K562 (cell line): ENCODE data around the gene SLC25A51.

Experiments used
- JUN ChIP-seq, 2 experiments: sonication (generic) in 1 of 2; formaldehyde crosslinking in 1 of 2; IDR thresholded peaks; 2 replicates each; pipeline versions ENCODE4 v1.6.1 to v1.8.0; 2012 to 2022; ENCODE audit warnings: borderline replicate concordance in 2 of 2, mild to moderate bottlenecking in 2 of 2, improper control_type of control experiment in 1 of 2, low read depth in 1 of 2, low read length in 1 of 2, missing genetic modification reagents in 1 of 2
- NR3C1 ChIP-seq: sonication (generic); formaldehyde crosslinking; IDR thresholded peaks from 2 replicates; pipeline ENCODE4 v1.8.1; 2022; ENCODE audit warnings: missing genetic modification reagents
- RBM25 ChIP-seq: fragments of 200-400 bp; formaldehyde crosslinking; IDR thresholded peaks from 2 replicates; pipeline ENCODE4 v1.6.1; 2018; ENCODE audit warnings: low read length, low read depth, moderate library complexity; ENCODE audit not compliant: severe bottlenecking
- SP1 ChIP-seq: sonication (generic); formaldehyde crosslinking; IDR thresholded peaks from 2 replicates; pipeline ENCODE4 v1.8.1; 2022; ENCODE audit warnings: mild to moderate bottlenecking, missing genetic modification reagents
- TF ChIP-seq, protein P1 (sequence below), 2 experiments: fragments of 450-650 bp in 1 of 2; IDR thresholded peaks; 2 replicates each; pipeline ENCODE4 v1.6.1; 2011 to 2017; ENCODE audit warnings: low read depth in 2 of 2, antibody characterized with exemption in 1 of 2, borderline replicate concordance in 1 of 2, low read length in 1 of 2, mild to moderate bottlenecking in 1 of 2, mixed read lengths in 1 of 2; ENCODE audit not compliant: control insufficient read depth in 1 of 2

GRCh38 chr9:37936965-37937364 is 33.0 kb upstream of the SLC25A51 start:
- TF ChIP-seq, protein P1, sequence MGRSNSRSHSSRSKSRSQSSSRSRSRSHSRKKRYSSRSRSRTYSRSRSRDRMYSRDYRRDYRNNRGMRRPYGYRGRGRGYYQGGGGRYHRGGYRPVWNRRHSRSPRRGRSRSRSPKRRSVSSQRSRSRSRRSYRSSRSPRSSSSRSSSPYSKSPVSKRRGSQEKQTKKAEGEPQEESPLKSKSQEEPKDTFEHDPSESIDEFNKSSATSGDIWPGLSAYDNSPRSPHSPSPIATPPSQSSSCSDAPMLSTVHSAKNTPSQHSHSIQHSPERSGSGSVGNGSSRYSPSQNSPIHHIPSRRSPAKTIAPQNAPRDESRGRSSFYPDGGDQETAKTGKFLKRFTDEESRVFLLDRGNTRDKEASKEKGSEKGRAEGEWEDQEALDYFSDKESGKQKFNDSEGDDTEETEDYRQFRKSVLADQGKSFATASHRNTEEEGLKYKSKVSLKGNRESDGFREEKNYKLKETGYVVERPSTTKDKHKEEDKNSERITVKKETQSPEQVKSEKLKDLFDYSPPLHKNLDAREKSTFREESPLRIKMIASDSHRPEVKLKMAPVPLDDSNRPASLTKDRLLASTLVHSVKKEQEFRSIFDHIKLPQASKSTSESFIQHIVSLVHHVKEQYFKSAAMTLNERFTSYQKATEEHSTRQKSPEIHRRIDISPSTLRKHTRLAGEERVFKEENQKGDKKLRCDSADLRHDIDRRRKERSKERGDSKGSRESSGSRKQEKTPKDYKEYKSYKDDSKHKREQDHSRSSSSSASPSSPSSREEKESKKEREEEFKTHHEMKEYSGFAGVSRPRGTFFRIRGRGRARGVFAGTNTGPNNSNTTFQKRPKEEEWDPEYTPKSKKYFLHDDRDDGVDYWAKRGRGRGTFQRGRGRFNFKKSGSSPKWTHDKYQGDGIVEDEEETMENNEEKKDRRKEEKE (IDR thresholded peaks at IDR 0.05; ENCODE audit: borderline replicate concordance in 1 of 2, control insufficient read depth in 1 of 2, low read depth in 2 of 2, low read length in 1 of 2) = no peak
- TF ChIP-seq NR3C1 (CRISPR knock-in tag) = no peak
- TF ChIP-seq SP1 (CRISPR knock-in tag) = no peak
- no peak for TF ChIP-seq RBM25
- peak; percentile 44; the same call in 1 of the 2 replicates for TF ChIP-seq JUN (IDR thresholded peaks at IDR 0.05; ENCODE audit: borderline replicate concordance, low read depth, low read length)
- no peak for TF ChIP-seq JUN (CRISPR knock-in tag; IDR thresholded peaks at IDR 0.05; ENCODE audit: borderline replicate concordance)
